ENCODE results near the gene TCTA. TPM values are rescaled to one million over a fixed set of nuclear protein-coding genes. Genes with fewer than 3 reads are reported as not detected.

TCTA gene
- total RNA-seq, 1 experiment from 2014 or later, result 17.6 TPM

- TF ChIP-seq POLR2AphosphoS5 (IDR thresholded peaks at IDR 0.05; ENCODE audit: low read depth, low read length) (no peak; the same call in 1 of the 2 replicates), SIN3A (IDR thresholded peaks at IDR 0.05; ENCODE audit: borderline replicate concordance, insufficient read depth, low read depth, low read length) (no peak), REST (IDR thresholded peaks at IDR 0.05; ENCODE audit: insufficient read depth in 1 of 2, low read depth in 2 of 2, low read length in 1 of 2) (no peak), TCF7L2 (IDR thresholded peaks at IDR 0.05; ENCODE audit: low read depth, low read length) (no peak), CTCF (IDR thresholded peaks at IDR 0.05) (no peak)
- Histone ChIP-seq H3K27ac (ENCODE audit: low read length) (no peak overlapping the region), H3K9me3 (ENCODE audit: control insufficient read depth, insufficient read depth, low read depth, low read length) (no peaks in the 10 kb centered on the region), H3K4me3 (ENCODE audit: low read depth in 2 of 2, low read length in 2 of 2) (no peak overlapping the region), H3K36me3 (ENCODE audit: control insufficient read depth, insufficient read depth, low read length) (peaks cover under 1% of the 10 kb centered on the region; the same call in 1 of the 2 replicates), H3K27me3 (ENCODE audit: control insufficient read depth, insufficient read depth, low read length) (no peaks in the 10 kb centered on the region), H3K4me1 (ENCODE audit: control insufficient read depth, insufficient read depth, low read length) (peaks cover 8% of the 10 kb centered on the region)
- intact Hi-C loops (cut with micrococcal nuclease; ENCODE audit: unreplicated experiment), result no loop called here
- ChIA-PET POLR2A (no interaction called here), CTCF (no interaction called here)
- no TSS peak for BruUV-seq (replicated peaks)
- no peak for ATAC-seq
- in situ Hi-C loops (cut with HindIII; ENCODE audit: low pct_unique_long_range_greater_than_20kb, low sequenced_read_pairs), result no loop called here
- DNase-seq (ENCODE audit: low read depth, low spot score), result no peak
Observed at GRCh38 chr3:49417516-49418120, 5.4 kb downstream of the TCTA start.

GRCh38 chr3:49421890-49422378 lies 9.7 kb downstream of the TCTA start:
- H3K9me3 ChIP-seq (ENCODE audit: control insufficient read depth, insufficient read depth, low read depth, low read length), result no peaks in the 10 kb centered on the region
- POLR2A ChIA-PET, result no interaction called here
- H3K27ac ChIP-seq (ENCODE audit: low read length), result no peak overlapping the region
- DNase-seq (ENCODE audit: low read depth, low spot score), result no peak
- H3K4me1 ChIP-seq (ENCODE audit: control insufficient read depth, insufficient read depth, low read length), result no peaks in the 10 kb centered on the region
- BruUV-seq (replicated peaks), result no TSS peak
- no peaks in the 10 kb centered on the region for H3K36me3 ChIP-seq (ENCODE audit: control insufficient read depth, insufficient read depth, low read length)
- no peak overlapping the region for H3K4me3 ChIP-seq (ENCODE audit: low read depth in 2 of 2, low read length in 2 of 2)
- intact Hi-C loops (cut with micrococcal nuclease; ENCODE audit: unreplicated experiment) (no loop called here), in situ Hi-C loops (cut with HindIII; ENCODE audit: low pct_unique_long_range_greater_than_20kb, low sequenced_read_pairs) (no loop called here)
- CTCF ChIA-PET, result no interaction called here
- no peaks in the 10 kb centered on the region for H3K27me3 ChIP-seq (ENCODE audit: control insufficient read depth, insufficient read depth, low read length)
- no peak for ATAC-seq
- TF ChIP-seq POLR2AphosphoS5 (IDR thresholded peaks at IDR 0.05; ENCODE audit: low read depth, low read length) (no peak), TCF7L2 (IDR thresholded peaks at IDR 0.05; ENCODE audit: low read depth, low read length) (no peak), REST (IDR thresholded peaks at IDR 0.05; ENCODE audit: insufficient read depth in 1 of 2, low read depth in 2 of 2, low read length in 1 of 2) (no peak), CTCF (IDR thresholded peaks at IDR 0.05) (no peak), SIN3A (IDR thresholded peaks at IDR 0.05; ENCODE audit: borderline replicate concordance, insufficient read depth, low read depth, low read length) (no peak)
